ENCODE data around the gene SESN1.

Gene SESN1

GRCh38 chr6:109083657-109084056, 11.0 kb downstream of the SESN1 start:
- no peak for DNase-seq
- Mint-ChIP-seq H3K27me3 (no peaks in the 10 kb centered on the region), H3K27ac (no peak overlapping the region), H3K9me3 (no peaks in the 10 kb centered on the region), H3K4me1 (ENCODE audit: low read depth) (peaks cover 9% of the 10 kb centered on the region), H3K36me3 (ENCODE audit: low read depth) (peaks cover 6% of the 10 kb centered on the region), H3K4me3 (no peak overlapping the region)

- Mint-ChIP-seq H3K27ac (no peak overlapping the region), H3K4me1 (ENCODE audit: low read depth) (peaks cover 6% of the 10 kb centered on the region), H3K27me3 (no peaks in the 10 kb centered on the region), H3K4me3 (no peak overlapping the region), H3K9me3 (no peaks in the 10 kb centered on the region), H3K36me3 (ENCODE audit: low read depth) (peaks cover 6% of the 10 kb centered on the region)
- no peak for DNase-seq
These were observed 12.5 kb downstream of the SESN1 start for GRCh38 chr6:109082188-109082577.

- Mint-ChIP-seq H3K27ac (no peak overlapping the region), H3K36me3 (ENCODE audit: low read depth) (peaks cover 6% of the 10 kb centered on the region), H3K27me3 (no peaks in the 10 kb centered on the region), H3K9me3 (no peaks in the 10 kb centered on the region), H3K4me3 (no peak overlapping the region), H3K4me1 (ENCODE audit: low read depth) (peaks cover 5% of the 10 kb centered on the region)
- DNase-seq = no peak
These were observed 13.0 kb downstream of the SESN1 start for GRCh38 chr6:109081516-109082187.

- Mint-ChIP-seq H3K27ac (no peak overlapping the region), H3K4me3 (no peak overlapping the region), H3K9me3 (no peaks in the 10 kb centered on the region), H3K27me3 (no peaks in the 10 kb centered on the region), H3K36me3 (ENCODE audit: low read depth) (peaks cover 6% of the 10 kb centered on the region), H3K4me1 (ENCODE audit: low read depth) (peaks cover 7% of the 10 kb centered on the region)
- no peak for DNase-seq
These were observed 13.6 kb downstream of the SESN1 start for GRCh38 chr6:109081026-109081425.

GRCh38 chr6:109079981-109080380, 14.7 kb downstream of the SESN1 start:
- no peaks in the 10 kb centered on the region for H3K9me3 Mint-ChIP-seq
- H3K4me1 Mint-ChIP-seq (ENCODE audit: low read depth) = peaks cover 7% of the 10 kb centered on the region
- H3K27ac Mint-ChIP-seq = no peak overlapping the region
- H3K27me3 Mint-ChIP-seq = no peaks in the 10 kb centered on the region
- DNase-seq = no peak
- H3K4me3 Mint-ChIP-seq = no peak overlapping the region
- peaks cover 2% of the 10 kb centered on the region for H3K36me3 Mint-ChIP-seq (ENCODE audit: low read depth)

GRCh38 chr6:109076377-109076776, 18.3 kb downstream of the SESN1 start:
- H3K36me3 Mint-ChIP-seq (ENCODE audit: low read depth) = no peaks in the 10 kb centered on the region
- H3K9me3 Mint-ChIP-seq = no peaks in the 10 kb centered on the region
- H3K27ac Mint-ChIP-seq = no peak overlapping the region
- no peaks in the 10 kb centered on the region for H3K27me3 Mint-ChIP-seq
- H3K4me1 Mint-ChIP-seq (ENCODE audit: low read depth) = peaks cover 17% of the 10 kb centered on the region
- H3K4me3 Mint-ChIP-seq = no peak overlapping the region
- no peak for DNase-seq

- no peak overlapping the region for H3K27ac Mint-ChIP-seq
- H3K9me3 Mint-ChIP-seq = no peaks in the 10 kb centered on the region
- no peak overlapping the region for H3K4me3 Mint-ChIP-seq
- peaks cover 21% of the 10 kb centered on the region for H3K4me1 Mint-ChIP-seq (ENCODE audit: low read depth)
- no peaks in the 10 kb centered on the region for H3K27me3 Mint-ChIP-seq
- H3K36me3 Mint-ChIP-seq (ENCODE audit: low read depth) = no peaks in the 10 kb centered on the region
- DNase-seq = no peak
These were observed 18.7 kb downstream of the SESN1 start for GRCh38 chr6:109075934-109076333.

GRCh38 chr6:109074133-109074415, 20.6 kb downstream of the SESN1 start:
- Mint-ChIP-seq H3K27me3 (no peaks in the 10 kb centered on the region), H3K4me1 (ENCODE audit: low read depth) (peaks cover 28% of the 10 kb centered on the region), H3K4me3 (no peak overlapping the region), H3K36me3 (ENCODE audit: low read depth) (no peaks in the 10 kb centered on the region), H3K27ac (no peak overlapping the region), H3K9me3 (no peaks in the 10 kb centered on the region)
- no peak for DNase-seq

GRCh38 chr6:109073344-109074132, 21.1 kb downstream of the SESN1 start:
- Mint-ChIP-seq H3K27ac (no peak overlapping the region), H3K9me3 (no peaks in the 10 kb centered on the region), H3K4me3 (no peak overlapping the region), H3K4me1 (ENCODE audit: low read depth) (peaks cover 28% of the 10 kb centered on the region), H3K36me3 (ENCODE audit: low read depth) (no peaks in the 10 kb centered on the region), H3K27me3 (no peaks in the 10 kb centered on the region)
- DNase-seq = no peak

GRCh38 chr6:109071125-109071917, 23.3 kb downstream of the SESN1 start:
- Mint-ChIP-seq H3K36me3 (ENCODE audit: low read depth) (no peaks in the 10 kb centered on the region), H3K4me1 (ENCODE audit: low read depth) (peaks cover 31% of the 10 kb centered on the region), H3K4me3 (peak overlapping the region; percentile 50), H3K27me3 (no peaks in the 10 kb centered on the region), H3K27ac (peak overlapping the region; percentile 23), H3K9me3 (no peaks in the 10 kb centered on the region)
- no peak for DNase-seq

- H3K36me3 Mint-ChIP-seq (ENCODE audit: low read depth) = no peaks in the 10 kb centered on the region
- H3K27me3 Mint-ChIP-seq = no peaks in the 10 kb centered on the region
- H3K4me3 Mint-ChIP-seq = no peak overlapping the region
- H3K9me3 Mint-ChIP-seq = no peaks in the 10 kb centered on the region
- no peak for DNase-seq
- peaks cover 31% of the 10 kb centered on the region for H3K4me1 Mint-ChIP-seq (ENCODE audit: low read depth)
- no peak overlapping the region for H3K27ac Mint-ChIP-seq
These were observed 24.9 kb downstream of the SESN1 start for GRCh38 chr6:109069746-109070145.

GRCh38 chr6:109062767-109063352, 31.8 kb downstream of the SESN1 start:
- Mint-ChIP-seq H3K4me1 (ENCODE audit: low read depth) (peaks cover 42% of the 10 kb centered on the region), H3K36me3 (ENCODE audit: low read depth) (no peaks in the 10 kb centered on the region), H3K27me3 (no peaks in the 10 kb centered on the region), H3K9me3 (no peaks in the 10 kb centered on the region), H3K27ac (no peak overlapping the region), H3K4me3 (no peak overlapping the region)
- no peak for DNase-seq

- peaks cover 42% of the 10 kb centered on the region for H3K4me1 Mint-ChIP-seq (ENCODE audit: low read depth)
- no peaks in the 10 kb centered on the region for H3K27me3 Mint-ChIP-seq
- no peak overlapping the region for H3K27ac Mint-ChIP-seq
- H3K4me3 Mint-ChIP-seq = no peak overlapping the region
- no peaks in the 10 kb centered on the region for H3K9me3 Mint-ChIP-seq
- DNase-seq = no peak
- H3K36me3 Mint-ChIP-seq (ENCODE audit: low read depth) = no peaks in the 10 kb centered on the region
These were observed 32.4 kb downstream of the SESN1 start for GRCh38 chr6:109062216-109062615.

GRCh38 chr6:109060571-109060970, 34.1 kb downstream of the SESN1 start:
- Mint-ChIP-seq H3K36me3 (ENCODE audit: low read depth) (no peaks in the 10 kb centered on the region), H3K27ac (no peak overlapping the region), H3K4me3 (no peak overlapping the region), H3K9me3 (no peaks in the 10 kb centered on the region), H3K27me3 (no peaks in the 10 kb centered on the region), H3K4me1 (ENCODE audit: low read depth) (peaks cover 42% of the 10 kb centered on the region)
- DNase-seq = no peak
